ENCODE data around the gene PNPLA3. TPM values are rescaled to one million over a fixed set of nuclear protein-coding genes. Genes with fewer than 3 reads are reported as not detected.

Gene PNPLA3
- total RNA-seq, 1 experiment from 2014 or later: 17.5 TPM

DNA sequence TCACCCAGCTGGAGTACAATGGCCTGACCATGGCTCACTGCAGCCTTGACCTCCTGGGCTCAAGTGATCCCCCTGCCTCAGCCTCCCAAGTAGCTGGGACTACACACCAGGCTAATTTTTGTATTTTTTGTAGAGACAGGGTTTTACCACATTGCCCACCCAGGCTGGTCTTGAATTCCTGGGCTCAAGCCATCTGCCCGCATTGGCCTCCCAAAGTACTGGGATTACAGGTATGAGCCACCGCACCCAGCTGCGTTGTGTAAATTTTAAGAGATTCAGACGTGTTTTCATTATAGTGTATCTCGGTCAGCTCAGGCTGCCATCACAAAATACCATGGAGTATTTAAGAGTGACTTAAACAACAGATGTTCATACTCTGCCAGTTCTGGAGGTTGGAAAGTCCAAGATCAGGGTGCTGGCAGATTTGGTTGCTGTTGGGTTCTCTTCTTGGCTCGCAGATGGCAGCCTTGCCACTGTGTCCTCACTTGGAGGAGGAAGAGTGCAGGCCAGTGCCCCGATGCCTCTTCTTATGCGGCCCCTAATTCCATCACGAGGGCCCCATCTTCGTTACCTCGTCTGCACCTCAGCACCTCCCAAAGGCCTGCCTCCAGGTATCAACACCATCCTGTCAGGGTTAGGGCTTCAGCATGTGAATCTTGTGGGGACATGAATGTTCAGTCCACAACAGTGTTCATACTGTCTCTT is 67.9 kb downstream of the PNPLA3 start:
- H3K27ac Mint-ChIP-seq: no peak overlapping the region; a peak in 1 of 7 replicates
- H3K9me3 Mint-ChIP-seq: no peaks in the 10 kb centered on the region
- no CpG with 5 or more reads among the region's 11 CpGs for WGBS (ENCODE audit: extremely low coverage, insufficient read length, low lambda C conversion rate)

More for the DNA sequence above, 67.9 kb downstream of the PNPLA3 start:
- no peak overlapping the region for H2BK12ac ChIP-seq (ENCODE audit: insufficient read length, low read depth, low read length)
- H3K4ac ChIP-seq (ENCODE audit: low read depth, low read length): no peak overlapping the region
- no peak overlapping the region for H3K9ac ChIP-seq (ENCODE audit: extremely low read depth, insufficient read length, low read length)
- H3K9me3 ChIP-seq (ENCODE audit: control insufficient read depth, low read depth, low read length): no peaks in the 10 kb centered on the region
- H2BK120ac ChIP-seq (ENCODE audit: low read depth, low read length, poor library complexity, severe bottlenecking): no peak overlapping the region
- H2AFZ ChIP-seq (ENCODE audit: low read length): no peak overlapping the region
- TF ChIP-seq, protein P1, sequence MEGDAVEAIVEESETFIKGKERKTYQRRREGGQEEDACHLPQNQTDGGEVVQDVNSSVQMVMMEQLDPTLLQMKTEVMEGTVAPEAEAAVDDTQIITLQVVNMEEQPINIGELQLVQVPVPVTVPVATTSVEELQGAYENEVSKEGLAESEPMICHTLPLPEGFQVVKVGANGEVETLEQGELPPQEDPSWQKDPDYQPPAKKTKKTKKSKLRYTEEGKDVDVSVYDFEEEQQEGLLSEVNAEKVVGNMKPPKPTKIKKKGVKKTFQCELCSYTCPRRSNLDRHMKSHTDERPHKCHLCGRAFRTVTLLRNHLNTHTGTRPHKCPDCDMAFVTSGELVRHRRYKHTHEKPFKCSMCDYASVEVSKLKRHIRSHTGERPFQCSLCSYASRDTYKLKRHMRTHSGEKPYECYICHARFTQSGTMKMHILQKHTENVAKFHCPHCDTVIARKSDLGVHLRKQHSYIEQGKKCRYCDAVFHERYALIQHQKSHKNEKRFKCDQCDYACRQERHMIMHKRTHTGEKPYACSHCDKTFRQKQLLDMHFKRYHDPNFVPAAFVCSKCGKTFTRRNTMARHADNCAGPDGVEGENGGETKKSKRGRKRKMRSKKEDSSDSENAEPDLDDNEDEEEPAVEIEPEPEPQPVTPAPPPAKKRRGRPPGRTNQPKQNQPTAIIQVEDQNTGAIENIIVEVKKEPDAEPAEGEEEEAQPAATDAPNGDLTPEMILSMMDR (conservative IDR thresholded peaks at IDR 0.05): no peak
- no peak overlapping the region for H3K4me2 ChIP-seq (ENCODE audit: insufficient read depth, insufficient read length, low read length)
- no peak for DNase-seq
- H3T11ph ChIP-seq (ENCODE audit: low read length): no peak overlapping the region
- no peak overlapping the region for H3K23ac ChIP-seq (ENCODE audit: insufficient read length, low read depth, low read length)
- H3K79me1 ChIP-seq (ENCODE audit: insufficient read depth, low read depth, low read length, poor library complexity, severe bottlenecking): no peaks in the 10 kb centered on the region
- no peaks in the 10 kb centered on the region for H3K23me2 ChIP-seq (ENCODE audit: insufficient read length, low read depth, low read length, poor library complexity, severe bottlenecking)
- H3K27ac ChIP-seq (ENCODE audit: insufficient read length, low read depth, low read length): no peak overlapping the region
- H3K79me2 ChIP-seq (ENCODE audit: insufficient read depth, low read length): no peaks in the 10 kb centered on the region
- H3K56ac ChIP-seq (ENCODE audit: insufficient read length, low read depth, low read length): no peak overlapping the region
- H3K36me3 Mint-ChIP-seq (ENCODE audit: insufficient read depth in 1 of 3, low read depth in 3 of 3): peaks cover 12 to 80% (median 80%) of the 10 kb centered on the region in 3 experiments; a peak in 6 of 7 replicates
- no peaks in the 10 kb centered on the region for H3K4me1 ChIP-seq (ENCODE audit: insufficient read depth, low read length)
- no peak overlapping the region for H3K4me3 Mint-ChIP-seq
- no peak overlapping the region for H2BK15ac ChIP-seq (ENCODE audit: low read depth, low read length)
- H2BK5ac ChIP-seq (ENCODE audit: insufficient read length, low read length): no peak overlapping the region
- H3K4me1 Mint-ChIP-seq: peaks cover 4 to 6% of the 10 kb centered on the region in 2 experiments; a peak in 3 of 4 replicates
- H3K27me3 ChIP-seq (ENCODE audit: insufficient read depth, low read length): no peaks in the 10 kb centered on the region
- H3K27me3 Mint-ChIP-seq (ENCODE audit: low read depth): no peaks in the 10 kb centered on the region
- no peak overlapping the region for H3K14ac ChIP-seq (ENCODE audit: insufficient read depth, low read length)
- no peak overlapping the region for H2BK20ac ChIP-seq (ENCODE audit: low read depth, low read length, poor library complexity, severe bottlenecking)
- no peak overlapping the region for H4K5ac ChIP-seq (ENCODE audit: insufficient read length, low read depth, low read length)
- no peak overlapping the region for H4K8ac ChIP-seq (replicated peaks; ENCODE audit: insufficient read length, low read depth, low read length)
- H3K18ac ChIP-seq (ENCODE audit: insufficient read length, low read depth, low read length): no peak overlapping the region
- H4K20me1 ChIP-seq (ENCODE audit: control insufficient read depth, insufficient read depth, insufficient read length): no peaks in the 10 kb centered on the region
- no peak overlapping the region for H2AK5ac ChIP-seq (ENCODE audit: insufficient read length, low read length)
- no peak overlapping the region for H4K91ac ChIP-seq (ENCODE audit: insufficient read length, low read depth, low read length)
